ENCODE measurements around the gene CDKL5.

GRCh38 chrX:18471296-18471695, 45.9 kb downstream of the CDKL5 start:
- TF ChIP-seq NFRKB (IDR thresholded peaks at IDR 0.05): no peak
- TF ChIP-seq ARNT (IDR thresholded peaks at IDR 0.05): no peak
- no peak for TF ChIP-seq CTBP1 (IDR thresholded peaks at IDR 0.05; ENCODE audit: borderline replicate concordance)
- no peak for TF ChIP-seq BHLHE40 (IDR thresholded peaks at IDR 0.05; ENCODE audit: borderline replicate concordance)
- no peak for TF ChIP-seq SP1 (IDR thresholded peaks at IDR 0.05)
- no peak for TF ChIP-seq FOXK2 (IDR thresholded peaks at IDR 0.05)
- TF ChIP-seq TARDBP (IDR thresholded peaks at IDR 0.05): no peak
- TF ChIP-seq FOXM1 (IDR thresholded peaks at IDR 0.05; ENCODE audit: borderline replicate concordance): no peak
- TF ChIP-seq PKNOX1 (IDR thresholded peaks at IDR 0.05): no peak
- no peak for TF ChIP-seq SUZ12 (IDR thresholded peaks at IDR 0.05)
- TF ChIP-seq ELF4 (IDR thresholded peaks at IDR 0.05): no peak
- TF ChIP-seq LEF1 (IDR thresholded peaks at IDR 0.05; ENCODE audit: borderline replicate concordance): no peak
